Lung (tissue), 12 donors: ENCODE measurements around the gene ADAM33. TPM values are rescaled to one million over a fixed set of nuclear protein-coding genes. Genes with fewer than 3 reads are reported as not detected.

ENCODE experiments used
- ATAC-seq: fragments of 200-7000 bp; cut with Tn5 transposase; one replicate; pipeline ENCODE4 v1.9.1; 2020; ENCODE audit warnings: moderate number of reproducible peaks; ENCODE audit not compliant: insufficient read depth, low FRiP score
- DNase-seq, 3 donors: peaks; one replicate each; pipeline ENCODE4 v3.0.0-alpha.2; 2013 to 2017
- H3K27ac ChIP-seq, 2 donors: one replicate each; pipeline ENCODE4 v1.5.1; 2013; ENCODE audit warnings: mild to moderate bottlenecking in 2 of 2, moderate library complexity in 2 of 2, control low read depth in 1 of 2, inconsistent platforms in 1 of 2, low read depth in 1 of 2, low read length in 1 of 2
- H3K27me3 ChIP-seq, 3 donors: one replicate each; pipeline ENCODE4 v1.5.1; 2013; ENCODE audit warnings: low read length in 2 of 3; ENCODE audit not compliant: control insufficient read depth in 3 of 3, insufficient read depth in 3 of 3
- H3K36me3 ChIP-seq, 4 donors: one replicate each; pipeline ENCODE4 v1.5.1; 2013; ENCODE audit warnings: low read length in 4 of 4, mild to moderate bottlenecking in 1 of 4, moderate library complexity in 1 of 4; ENCODE audit not compliant: control insufficient read depth in 4 of 4, insufficient read depth in 4 of 4
- H3K4me1 ChIP-seq, 5 donors: one replicate each; pipeline ENCODE4 v1.5.1; 2013; ENCODE audit warnings: low read length in 5 of 5, mild to moderate bottlenecking in 2 of 5, moderate library complexity in 1 of 5; ENCODE audit not compliant: control insufficient read depth in 5 of 5, insufficient read depth in 5 of 5
- H3K4me3 ChIP-seq: one replicate; pipeline ENCODE4 v1.5.1; 2013; ENCODE audit warnings: mild to moderate bottlenecking, control low read depth, moderate library complexity
- H3K9ac ChIP-seq, 2 donors: one replicate each; pipeline ENCODE4 v1.5.1; 2013; ENCODE audit warnings: low read length in 2 of 2, control low read depth in 1 of 2; ENCODE audit not compliant: insufficient read depth in 1 of 2
- H3K9me3 ChIP-seq, 4 donors: one replicate each; pipeline ENCODE4 v1.5.1; 2013; ENCODE audit warnings: low read length in 3 of 4, mild to moderate bottlenecking in 1 of 4, moderate library complexity in 1 of 4; ENCODE audit not compliant: control insufficient read depth in 4 of 4, insufficient read depth in 3 of 4
- CTCF ChIP-seq: IDR thresholded peaks from 2 replicates; pipeline ENCODE4 v1.5.1; 2012; ENCODE audit warnings: mild to moderate bottlenecking; ENCODE audit errors: control extremely low read depth, extremely low read depth
- WGBS, 2 donors: extraction: QIAGEN DNeasy Blood & Tissue Kit; methylation state at CpG; one replicate each; pipeline ENCODE4 v1.1.7; 2013; 5-methylcytosine and 5-hydroxymethylcytosine counted together
- polyA plus RNA-seq, 2 donors: library from polyadenylated mRNA; stranded (reverse); fragments of 200-250 nt; gene quantifications; one replicate each; pipeline ENCODE4 v1.2.1, GENCODE V29; 2013
- total RNA-seq, 2 donors: library from RNA; depleted of rRNA in 1 of 2; stranded (reverse); fragments of >200 nt in 1 of 2; gene quantifications; one replicate each; pipeline ENCODE4 v1.2.1, GENCODE V29; 2014 to 2021
- donor health status: control.
- donor health status: control.
- donor health status: Bipolar disorder and iron deficiency.
- donor health status: healthy.
- donor health status: DM: yes; HTN: yes; CAD: no.

ADAM33 gene
- total and polyA plus RNA-seq, 4 donors, result 3.2 to 16.4 (median 8.1) TPM

- Histone ChIP-seq H3K9me3 (no peaks in the 10 kb centered on the region), H3K36me3 (peaks cover 0 to 8% (median 4%) of the 10 kb centered on the region in 4 donors), H3K9ac (no peak overlapping the region), H3K27ac (no peak overlapping the region), H3K4me1 (no peaks in the 10 kb centered on the region), H3K4me3 (no peak overlapping the region), H3K27me3 (no peaks in the 10 kb centered on the region)
- DNase-seq (no peak), ATAC-seq (no peak)
- TF ChIP-seq CTCF, result no peak
- 70 to 74% methylated on average over 6 of the region's 6 CpGs for WGBS, 2 donors
Measured at GRCh38 chr20:3633913-3634478, 47.8 kb downstream of the ADAM33 start.

DNA sequence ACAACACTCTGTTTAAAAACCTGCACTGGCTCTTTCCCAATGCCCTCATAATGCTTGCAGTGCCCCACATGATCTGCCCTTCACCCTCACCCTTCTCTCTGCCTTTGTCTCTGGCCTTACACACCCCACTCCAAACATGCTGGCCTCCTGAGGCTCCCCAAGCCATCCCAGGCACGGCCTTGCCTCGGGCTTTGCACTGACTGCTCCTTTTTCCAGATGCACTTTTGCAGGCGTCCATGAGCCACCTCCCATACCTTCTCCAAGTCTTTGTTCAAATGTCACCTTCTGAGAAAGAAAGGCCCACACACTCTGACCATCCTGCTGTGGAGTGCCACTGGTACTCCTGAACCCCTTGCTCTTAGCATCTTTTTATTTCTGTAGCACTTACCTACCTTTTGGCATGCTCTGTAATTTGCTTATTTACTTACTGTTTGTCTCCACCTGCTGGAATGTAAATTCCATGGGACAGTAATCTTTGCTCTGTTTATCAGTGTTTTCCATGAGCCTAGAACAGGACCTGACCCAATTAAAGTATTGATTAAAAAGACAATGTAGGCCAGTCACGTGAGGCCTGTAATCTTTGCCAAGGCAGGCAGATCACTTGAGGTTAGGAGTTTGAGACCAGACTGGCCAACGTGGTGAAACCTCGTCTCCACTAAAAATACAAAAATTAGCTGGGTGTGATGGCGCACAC is 49.4 kb downstream of the ADAM33 start:
- H3K4me1 ChIP-seq, result no peaks in the 10 kb centered on the region
- ATAC-seq, result no peak
- H3K36me3 ChIP-seq, result peaks cover 0 to 9% (median 5%) of the 10 kb centered on the region in 4 donors

GRCh38 chr20:3631534-3631933 is 50.3 kb downstream of the ADAM33 start:
- 83 to 88% methylated on average over 5 of the region's 5 CpGs for WGBS, 2 donors
- DNase-seq (peak in 1 of 3 donors; percentile 29), ATAC-seq (no peak)
- Histone ChIP-seq H3K27me3 (no peaks in the 10 kb centered on the region), H3K4me3 (no peak overlapping the region), H3K9me3 (no peaks in the 10 kb centered on the region), H3K36me3 (peaks cover 0 to 9% (median 5%) of the 10 kb centered on the region in 4 donors), H3K4me1 (no peaks in the 10 kb centered on the region), H3K27ac (no peak overlapping the region), H3K9ac (no peak overlapping the region)
- TF ChIP-seq CTCF, result no peak

More for the DNA sequence above, 49.4 kb downstream of the ADAM33 start:
- no peak overlapping the region for H3K4me3 ChIP-seq
- no peaks in the 10 kb centered on the region for H3K27me3 ChIP-seq
- no peak overlapping the region for H3K27ac ChIP-seq
- H3K9ac ChIP-seq, result no peak overlapping the region
- DNase-seq, result no peak
- WGBS, 2 donors, result 81 to 91% methylated on average over 7 of the region's 7 CpGs
- TF ChIP-seq CTCF, result no peak
- H3K9me3 ChIP-seq, result no peaks in the 10 kb centered on the region
